ENCODE measurements around the gene TTLL5. TPM values are rescaled to one million over a fixed set of nuclear protein-coding genes. Genes with fewer than 3 reads are reported as not detected.

TTLL5 gene
- total and polyA plus RNA-seq, 9 of the 15 experiments (the other 6 are each of a cell fraction or from before 2014, with no cell fraction given) = 4.1 to 18.9 (median 12.6) TPM

- 0% methylated on average over 4 of the region's 6 CpGs for WGBS (ENCODE audit: insufficient coverage, low coverage, missing lambda C conversion rate)
- H3K4me1 ChIP-seq (replicated peaks in 1 of 2; ENCODE audit: control insufficient read depth in 2 of 2, insufficient read depth in 2 of 2, low read length in 2 of 2) = no peaks in the 10 kb centered on the region
- FAIRE-seq (no peak), ATAC-seq (no peak), DNase-seq (ENCODE audit: extremely low read depth in 1 of 4, low spot score in 3 of 4) (no peak)
- no peaks in the 10 kb centered on the region for H4K20me1 ChIP-seq (replicated peaks; ENCODE audit: control insufficient read depth, insufficient read depth, low read length)
- intact Hi-C loops (cut with micrococcal nuclease) = no loop called here
- ChIA-PET POLR2A (no interaction called here), CTCF (ENCODE audit: low intra/inter-chr PET ratio) (no interaction called here)
- peaks cover 0 to 15% of the 10 kb centered on the region in 2 experiments; a peak in 3 of 5 replicates for H3K27me3 ChIP-seq (ENCODE audit: control insufficient read depth in 2 of 2, insufficient read depth in 2 of 2, low read length in 2 of 2)
- H3K36me3 ChIP-seq (ENCODE audit: control insufficient read depth, insufficient read depth, low read length) = no peaks in the 10 kb centered on the region
- no peak overlapping the region for H3K4me3 ChIP-seq
- no peak overlapping the region for H3K9ac ChIP-seq (ENCODE audit: insufficient read depth in 1 of 2, low read depth in 2 of 2, low read length in 2 of 2)
- no peak overlapping the region for H3K27ac ChIP-seq (ENCODE audit: extremely low read depth, low read depth, low read length)
- TF ChIP-seq ZNF263 (CRISPR knock-in tag; IDR thresholded peaks at IDR 0.05; ENCODE audit: borderline replicate concordance) = no peak
- no peak for TF ChIP-seq TCF3 (CRISPR knock-in tag; IDR thresholded peaks at IDR 0.05)
- no peak for TF ChIP-seq NFE2 (IDR thresholded peaks at IDR 0.05; ENCODE audit: low read depth)
- TF ChIP-seq BMI1 (IDR thresholded peaks at IDR 0.05; ENCODE audit: low read length) = no peak
- no peak for TF ChIP-seq SIX5 (IDR thresholded peaks at IDR 0.05; ENCODE audit: borderline replicate concordance in 1 of 2, insufficient read depth in 1 of 2, low read depth in 1 of 2, low read length in 2 of 2)
- no peak for TF ChIP-seq POLR2B (IDR thresholded peaks at IDR 0.05; ENCODE audit: low read depth, partially characterized antibody)
- no peak for TF ChIP-seq ZBTB7A (IDR thresholded peaks at IDR 0.05; ENCODE audit: borderline replicate concordance, control insufficient read depth, low read depth, low read length)
- no peak for TF ChIP-seq ZNF217 (CRISPR knock-in tag; IDR thresholded peaks at IDR 0.05)
- TF ChIP-seq ZNF785 (CRISPR knock-in tag; IDR thresholded peaks at IDR 0.05) = no peak
- no peak for TF ChIP-seq NRF1 (conservative IDR thresholded peaks at IDR 0.05 in 1 of 2, IDR thresholded peaks at IDR 0.05 in 1 of 2)
- no peak for TF ChIP-seq ZNF280A (IDR thresholded peaks at IDR 0.05; ENCODE audit: low read depth, partially characterized antibody)
- no peak for TF ChIP-seq HMG20A (CRISPR knock-in tag; conservative IDR thresholded peaks at IDR 0.05)
- no peak for TF ChIP-seq FIP1L1 (IDR thresholded peaks at IDR 0.05; ENCODE audit: low read depth, low read length, poor library complexity, severe bottlenecking)
- TF ChIP-seq PHTF2 (CRISPR knock-in tag; IDR thresholded peaks at IDR 0.05) = no peak
- TF ChIP-seq TEAD2 (tag; IDR thresholded peaks at IDR 0.05) = no peak
- TF ChIP-seq, protein P1, sequence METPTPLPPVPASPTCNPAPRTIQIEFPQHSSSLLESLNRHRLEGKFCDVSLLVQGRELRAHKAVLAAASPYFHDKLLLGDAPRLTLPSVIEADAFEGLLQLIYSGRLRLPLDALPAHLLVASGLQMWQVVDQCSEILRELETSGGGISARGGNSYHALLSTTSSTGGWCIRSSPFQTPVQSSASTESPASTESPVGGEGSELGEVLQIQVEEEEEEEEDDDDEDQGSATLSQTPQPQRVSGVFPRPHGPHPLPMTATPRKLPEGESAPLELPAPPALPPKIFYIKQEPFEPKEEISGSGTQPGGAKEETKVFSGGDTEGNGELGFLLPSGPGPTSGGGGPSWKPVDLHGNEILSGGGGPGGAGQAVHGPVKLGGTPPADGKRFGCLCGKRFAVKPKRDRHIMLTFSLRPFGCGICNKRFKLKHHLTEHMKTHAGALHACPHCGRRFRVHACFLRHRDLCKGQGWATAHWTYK (CRISPR knock-in tag; IDR thresholded peaks at IDR 0.05) = no peak
- no peak for TF ChIP-seq HDGF (IDR thresholded peaks at IDR 0.05)
- TF ChIP-seq SP1 (CRISPR knock-in tag; IDR thresholded peaks at IDR 0.05) = no peak
- no peak for TF ChIP-seq ZNF384 (IDR thresholded peaks at IDR 0.05; ENCODE audit: low read depth, low read length)
- no peaks in the 10 kb centered on the region for H3K79me2 ChIP-seq (ENCODE audit: control insufficient read depth, insufficient read depth, low read length)
- no peak overlapping the region for H3K4me2 ChIP-seq (ENCODE audit: insufficient read depth, low read length)
- no TSS peak for BruUV-seq (replicated peaks)
- in situ Hi-C loops (cut with MboI) = no loop called here
- no peaks in the 10 kb centered on the region for H3K9me1 ChIP-seq (ENCODE audit: control insufficient read depth, insufficient read depth, low read length)
- H2AFZ ChIP-seq (ENCODE audit: low read depth, low read length) = no peak overlapping the region
- no peaks in the 10 kb centered on the region for H3K9me3 ChIP-seq (replicated peaks; ENCODE audit: control insufficient read depth, insufficient read depth, low read depth, low read length)
These were observed 30.2 kb upstream of the TTLL5 start for GRCh38 chr14:75630695-75631452.
